Heart left ventricle (tissue), 16 donors: ENCODE measurements around the gene DLX5. TPM values are rescaled to one million over a fixed set of nuclear protein-coding genes. Genes with fewer than 3 reads are reported as not detected.
"Not testable (repeated sequence)": the region's sequence is repeated elsewhere in the genome, so short reads cannot be mapped to it uniquely, and the experiment has no call there.

ENCODE experiments used
- ATAC-seq, 4 donors: fragments of 200-7000 bp; cut with Tn5 transposase; one replicate each; pipeline ENCODE4 v1.9.1; 2020 to 2022; ENCODE audit warnings: moderate library complexity in 4 of 4, mild to moderate bottlenecking in 3 of 4, moderate number of reproducible peaks in 1 of 4
- DNase-seq, 5 donors: peaks; one replicate each; pipeline ENCODE4 v3.0.0-alpha.2; 2020
- H3K27ac ChIP-seq, 12 donors: fragments of 200-600 bp; sonication (generic) in 4 of 12; one replicate each; pipeline versions ENCODE4 v1.5.0 to v1.8.0; 2016 to 2022; ENCODE audit warnings: mild to moderate bottlenecking in 2 of 12
- H3K27me3 ChIP-seq, 9 donors: fragments of 200-600 bp; sonication (generic) in 2 of 9; one replicate each; pipeline versions ENCODE4 v1.5.1 to v1.8.0; 2016 to 2022; ENCODE audit warnings: mild to moderate bottlenecking in 3 of 9
- H3K36me3 ChIP-seq, 9 donors: fragments of 200-600 bp; sonication (generic) in 2 of 9; one replicate each; pipeline versions ENCODE4 v1.5.0 to v1.8.0; 2018 to 2022; ENCODE audit warnings: mild to moderate bottlenecking in 2 of 9
- H3K4me1 ChIP-seq, 12 donors: fragments of 200-600 bp; sonication (generic) in 4 of 12; one replicate each; pipeline versions ENCODE4 v1.5.0 to v1.8.0; 2016 to 2022; ENCODE audit warnings: mild to moderate bottlenecking in 3 of 12
- H3K4me3 ChIP-seq, 12 donors: fragments of 200-600 bp; sonication (generic) in 4 of 12; one replicate each; pipeline versions ENCODE4 v1.5.0 to v1.8.0; 2017 to 2022; ENCODE audit warnings: mild to moderate bottlenecking in 9 of 12, moderate library complexity in 4 of 12
- H3K9me3 ChIP-seq, 12 donors: fragments of 200-600 bp; sonication (generic) in 4 of 12; one replicate each; pipeline versions ENCODE4 v1.5.0 to v1.8.0; 2016 to 2022; ENCODE audit warnings: mild to moderate bottlenecking in 1 of 12
- CTCF ChIP-seq, 12 donors: fragments of 200-600 bp; sonication (generic) in 4 of 12; IDR thresholded peaks; one replicate each; pipeline versions ENCODE4 v1.5.0 to v1.8.0; 2018 to 2022; ENCODE audit warnings: antibody characterized with exemption in 12 of 12, mild to moderate bottlenecking in 5 of 12
- POLR2A ChIP-seq, 2 donors: fragments of 450-650 bp; IDR thresholded peaks; one replicate each; pipeline ENCODE4 v1.6.1; 2017; ENCODE audit warnings: antibody characterized with exemption in 2 of 2, mild to moderate bottlenecking in 2 of 2, moderate library complexity in 2 of 2
- WGBS, 4 donors: extraction: QIAGEN DNeasy Blood & Tissue Kit in 2 of 4; methylation state at CpG; one replicate each; pipeline versions ENCODE4 v1.1.5 to v1.1.7; 2013 to 2018; 5-methylcytosine and 5-hydroxymethylcytosine counted together
- intact Hi-C, 10 donors: fragments of 100-400 bp; cut with DNase I; formaldehyde crosslinking; loops; one replicate each; pipeline versions ENCODE4 v1.11.1 to v1.14.2; 2022
- long read RNA-seq, 3 donors: library from polyadenylated mRNA; unstranded; transcript quantifications; one replicate each; pipeline ENCODE4 v2.0.0, GENCODE V29; 2020 to 2021
- polyA plus RNA-seq, 2 donors: library from polyadenylated mRNA; stranded (reverse); fragments of 200-250 nt; gene quantifications; one replicate each; pipeline ENCODE4 v1.2.3, GENCODE V29; 2013
- total RNA-seq, 9 donors: library from RNA; depleted of rRNA in 2 of 9; stranded (reverse); fragments of >200 nt in 2 of 9; fragmentation: NEBNext Ultra II Directional in 3 of 9; extraction: Animal tissue kit (Norgen Biotek cat#: 25700) in 3 of 9; gene quantifications; one replicate each; pipeline versions ENCODE4 v1.1.0 to v1.2.4, GENCODE V29; 2016 to 2023
- donor health status: ischemic (EF 13 %, LVEDD 7.1; RV severe dilation, severe dysfunction).
- donor health status: healthy with polysubstance abuse.
- donor health status: DM: no; HTN: yes; CAD: no.
- donor health status: DM: no; HTN: no; CAD: no.
- donor health status: ischemic (EF 25% LVEDD 6.9; RV normal size, moderate dysfunction).
- donor health status: ischemic (EF 25% LVEDD 5.7; RV mildly dilated, moderate dysfunction).
- donor health status: healthy.
- donor health status: DM: yes; HTN: yes; CAD: no.
- donor health status: ischemic (EF 35%, LVEDD 5.7; RV mildly dilated, moderate dysfunction).
- donor health status: nonischemic (EF 11% LVEDD 7.7; RV severe dilation, severe dysfunction).
- donor health status: DM: yes; HTN: yes; CAD: no.
- donor health status: PGD.
- donor health status: ischemic (EF 29% LVEDD 5.4; RV normal size, mild dysfunction).
- donor health status: nonischemic (EF 23%, LVEDD 6.1; RV moderate dilation, normal function).

DLX5 gene
- total RNA-seq (under 1 TPM in 3 of 9 donors, not detected in 6; 0.23 to 0.27 (median 0.25) TPM), polyA plus RNA-seq (under 1 TPM in 1 of 2 donors, not detected in 1; 0.08 TPM)
- long read RNA-seq, donor 1: 0 reads
- long read RNA-seq, donor 2: 0 reads
- long read RNA-seq, donor 3: 0 reads

DNA sequence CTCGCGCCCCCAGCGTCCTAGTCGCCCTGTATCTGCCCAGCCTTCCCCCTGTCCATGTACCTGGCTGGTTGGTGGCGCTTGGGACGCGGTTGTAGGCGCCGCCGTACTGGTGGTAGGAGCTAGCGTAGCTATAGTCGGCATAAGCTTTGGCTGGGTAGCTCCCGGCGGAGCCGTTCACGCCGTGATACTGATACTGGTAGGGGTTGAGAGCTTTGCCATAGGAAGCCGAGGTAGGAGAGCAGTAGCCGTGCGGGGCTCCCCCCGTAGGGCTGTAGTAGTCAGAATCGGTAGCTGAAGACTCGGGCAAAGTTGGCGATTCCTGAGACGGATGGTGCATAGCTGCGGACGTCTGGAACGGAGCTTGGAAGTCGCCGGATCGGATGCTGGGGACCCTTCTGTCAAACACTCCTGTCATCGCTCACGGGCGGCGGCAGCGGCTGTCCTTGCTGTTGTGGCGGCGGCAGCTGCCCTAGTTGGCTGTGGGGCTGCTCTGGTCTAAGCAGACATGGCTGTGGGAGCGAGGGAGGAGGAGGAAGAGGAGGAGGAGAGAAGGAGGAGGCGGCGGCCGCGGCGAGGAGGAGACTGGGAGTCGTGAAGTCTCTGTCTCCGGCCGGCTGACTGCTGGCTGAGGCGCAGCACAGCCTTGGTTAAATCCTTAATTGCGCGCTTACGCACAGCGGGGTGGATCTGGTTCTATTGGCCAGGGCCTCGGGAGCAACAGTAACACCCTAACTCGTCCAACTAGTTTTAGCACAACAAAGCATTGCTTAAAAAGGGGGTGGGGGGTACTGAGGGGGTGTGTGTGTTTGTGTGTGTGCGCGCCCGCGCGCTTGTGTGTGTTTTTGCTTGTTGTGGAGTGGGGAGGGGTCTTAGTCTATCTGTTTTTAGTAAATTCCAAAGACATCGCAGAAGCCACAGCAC is at the start of gene DLX5:
Gene DLX5, minus strand, starts transcription at position 623 of the 921 bp plus-strand sequence. Its CDS starts 208 bp downstream, at position 415.
- DNase-seq (peak in 1 of 5 donors; percentile 65), ATAC-seq (peak in 3 of 4 donors; percentile 29 to 39 (median 33))
- intact Hi-C loops: loop anchor here (5.0 to 10.0 kb wide), 8 partner anchors 310 to 1300 kb away; no protein-coding TSS in a partner anchor
- Histone ChIP-seq H3K27me3 (peaks cover 25 to 97% (median 74%) of the 10 kb centered on the region in 9 donors), H3K4me1 (peaks cover 5 to 49% (median 23%) of the 10 kb centered on the region in 12 donors), H3K4me3 (peak within 1 kb of the TSS; percentile 0 to 56 (median 36)), H3K36me3 (no peaks in the 10 kb centered on the region), H3K9me3 (no peaks in the 10 kb centered on the region), H3K27ac (no peak within 1 kb of the TSS)
- TF ChIP-seq CTCF (IDR thresholded peaks at IDR 0.05): no peak
- TF ChIP-seq POLR2A (IDR thresholded peaks at IDR 0.05): no peak
- 1 to 2% (median 1%) methylated on average over 53 to 60 of the region's 60 CpGs for WGBS, 4 donors

GRCh38 chr7:97072025-97072424 is 47.4 kb upstream of the DLX5 start:
- H3K9me3 ChIP-seq, DNase-seq, H3K27ac ChIP-seq, H3K4me3 ChIP-seq, H3K4me1 ChIP-seq, ATAC-seq, H3K27me3 ChIP-seq, H3K36me3 ChIP-seq, intact Hi-C loops: not testable (repeated sequence)
- 45 to 60% (median 52%) methylated on average over 2 of the region's 2 CpGs for WGBS, 4 donors

GRCh38 chr7:97064972-97065587 is 40.4 kb upstream of the DLX5 start:
- DNase-seq (peak in 1 of 5 donors; percentile 13), ATAC-seq (peak in 3 of 4 donors; percentile 52 to 78 (median 70))
- no peak for TF ChIP-seq POLR2A (IDR thresholded peaks at IDR 0.05)
- TF ChIP-seq CTCF (IDR thresholded peaks at IDR 0.05): peak; percentile 58 to 80 (median 70)
- H3K27me3 ChIP-seq: peaks cover 0 to 12% (median 0%) of the 10 kb centered on the region in 9 donors
- intact Hi-C loops: loop anchor here in 9 of 10 donors (2.0 to 10.0 kb wide), 5 partner anchors 990 to 1150 kb away; no protein-coding TSS in a partner anchor
- WGBS, 4 donors: 40 to 43% (median 42%) methylated on average over 5 of the region's 5 CpGs
- H3K27ac ChIP-seq: no peak overlapping the region
- no peak overlapping the region for H3K4me3 ChIP-seq
- peaks cover 0 to 8% (median 0%) of the 10 kb centered on the region in 12 donors for H3K9me3 ChIP-seq
- H3K36me3 ChIP-seq: no peaks in the 10 kb centered on the region
- H3K4me1 ChIP-seq: no peaks in the 10 kb centered on the region

DNA sequence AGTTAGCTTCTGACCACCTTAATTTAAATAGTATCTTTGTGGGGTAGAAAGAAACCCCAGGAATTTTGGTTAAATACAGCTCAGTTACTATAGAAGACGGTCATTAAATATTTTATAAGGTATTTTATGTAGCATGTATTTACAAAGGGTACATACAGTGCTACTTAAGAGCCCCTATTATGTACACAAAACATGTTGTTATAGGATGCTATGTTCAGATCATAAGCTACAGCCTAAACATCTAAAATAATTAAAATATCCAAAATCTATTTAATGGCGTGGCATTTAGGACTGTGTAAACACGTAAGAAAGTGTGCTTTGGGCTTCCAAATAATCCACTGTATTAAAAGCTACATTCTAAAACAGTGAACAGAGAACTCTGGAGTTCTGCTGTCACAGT is 39.4 kb upstream of the DLX5 start:
- TF ChIP-seq CTCF (IDR thresholded peaks at IDR 0.05): no peak
- TF ChIP-seq POLR2A (IDR thresholded peaks at IDR 0.05): no peak
- Histone ChIP-seq H3K36me3 (no peaks in the 10 kb centered on the region), H3K9me3 (peaks cover 0 to 19% (median 3%) of the 10 kb centered on the region in 12 donors), H3K27ac (no peak overlapping the region), H3K4me3 (no peak overlapping the region), H3K4me1 (no peaks in the 10 kb centered on the region), H3K27me3 (peaks cover 0 to 12% (median 0%) of the 10 kb centered on the region in 9 donors)
- intact Hi-C loops: loop anchor here in 6 of 10 donors (2.0 to 10.0 kb wide), 4 partner anchors 989 to 1149 kb away; no protein-coding TSS in a partner anchor
- no peak for ATAC-seq
- 54 to 58% (median 56%) methylated on average over 3 of the region's 3 CpGs for WGBS, 4 donors
- no peak for DNase-seq
